Choroid plexus epithelial cell (primary cell): Measurements from ENCODE around the gene PLEKHH2.
A peak's percentile ranks its signal among the peaks of the same experiment; 100 is the strongest.
"Not testable (repeated sequence)": the region's sequence is repeated elsewhere in the genome, so short reads cannot be mapped to it uniquely, and the experiment has no call there.

Source experiments
- DNase-seq: peaks from one replicate; pipeline ENCODE4 v3.0.0-alpha.2; 2010; ENCODE audit warnings: low read depth
- H3K4me3 ChIP-seq: 2 replicates; pipeline ENCODE4 v1.5.1; 2011; ENCODE audit warnings: low read depth, mild to moderate bottlenecking, control low read depth, low read length, moderate library complexity
- CTCF ChIP-seq: conservative IDR thresholded peaks from 2 replicates; pipeline ENCODE4 v1.5.1; 2011; ENCODE audit warnings: low read depth, mild to moderate bottlenecking, control low read depth, inconsistent platforms, low read length, moderate library complexity

The PLEKHH2 gene

GRCh38 chr2:43676322-43677050 is 39.4 kb downstream of the PLEKHH2 start, which contains the start of gene C1GALT1C1L:
Gene C1GALT1C1L, minus strand, starts transcription at chr2:43676429. Its CDS starts 107 bp downstream, at chr2:43676322.
- DNase-seq = peak; percentile 59
- no peak for TF ChIP-seq CTCF
- peak within 1 kb of the TSS; percentile 56 for H3K4me3 ChIP-seq

- not testable (repeated sequence) for DNase-seq, H3K4me3 ChIP-seq
Measured at GRCh38 chr2:43677783-43678182, 40.7 kb downstream of the PLEKHH2 start.

- DNase-seq = no peak
- no peak for TF ChIP-seq CTCF
- no peak overlapping the region for H3K4me3 ChIP-seq
Measured at GRCh38 chr2:43685357-43685756, 48.3 kb downstream of the PLEKHH2 start.

- no peak for DNase-seq
- no peak for TF ChIP-seq CTCF
- no peak overlapping the region for H3K4me3 ChIP-seq
Measured at GRCh38 chr2:43689999-43690398, 52.9 kb downstream of the PLEKHH2 start.

GRCh38 chr2:43692428-43692994 is 55.5 kb downstream of the PLEKHH2 start:
- no peak for DNase-seq
- TF ChIP-seq CTCF = no peak
- H3K4me3 ChIP-seq = no peak overlapping the region

GRCh38 chr2:43698140-43698539 is 61.1 kb downstream of the PLEKHH2 start:
- not testable (repeated sequence) for DNase-seq, H3K4me3 ChIP-seq

- TF ChIP-seq CTCF = no peak
- no peak overlapping the region for H3K4me3 ChIP-seq
- no peak for DNase-seq
Measured at GRCh38 chr2:43699761-43700160, 62.7 kb downstream of the PLEKHH2 start.

GRCh38 chr2:43701111-43701510 is 64.1 kb downstream of the PLEKHH2 start:
- no peak overlapping the region for H3K4me3 ChIP-seq
- no peak for DNase-seq
- TF ChIP-seq CTCF = no peak
